HG02885 (cell line): ENCODE measurements around the gene ZCCHC4.

ENCODE experiments used
- ATAC-seq: cut with Tn5 transposase; IDR thresholded peaks from one replicate; pipeline ENCODE4 v1.9.1; 2021; ENCODE audit warnings: mild to moderate bottlenecking; ENCODE audit not compliant: unreplicated experiment, poor library complexity

Gene ZCCHC4

GRCh38 chr4:25312496-25313200, at the start of gene ZCCHC4:
ZCCHC4 (plus strand) TSS chr4:25312774; CDS start chr4:25312810, 36 bp downstream.
- ATAC-seq = peak; percentile 85

GRCh38 chr4:25271866-25272265, 40.7 kb upstream of the ZCCHC4 start:
- no peak for ATAC-seq

- ATAC-seq = no peak
Measured at GRCh38 chr4:25280210-25280609, 32.4 kb upstream of the ZCCHC4 start.

DNA sequence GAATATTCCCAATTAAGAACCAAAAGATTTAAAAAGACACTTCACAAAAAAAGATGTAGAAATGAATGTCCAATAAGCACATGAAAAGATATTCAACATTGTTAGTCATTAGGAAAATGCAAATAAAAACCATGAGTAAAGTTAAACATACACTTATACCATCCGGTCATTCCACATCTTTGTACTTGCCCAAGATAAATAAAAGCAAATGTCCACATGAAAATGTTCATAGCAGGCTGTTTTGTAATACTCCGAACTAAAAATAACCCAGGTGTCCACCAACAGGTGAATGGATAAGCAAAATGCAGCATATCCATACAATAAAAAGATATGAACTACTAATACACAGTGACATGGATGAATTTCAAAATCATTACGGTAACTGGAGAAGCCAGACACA, 28.6 kb upstream of the ZCCHC4 start:
- no peak for ATAC-seq

GRCh38 chr4:25284466-25284865, 28.1 kb upstream of the ZCCHC4 start:
- no peak for ATAC-seq

DNA sequence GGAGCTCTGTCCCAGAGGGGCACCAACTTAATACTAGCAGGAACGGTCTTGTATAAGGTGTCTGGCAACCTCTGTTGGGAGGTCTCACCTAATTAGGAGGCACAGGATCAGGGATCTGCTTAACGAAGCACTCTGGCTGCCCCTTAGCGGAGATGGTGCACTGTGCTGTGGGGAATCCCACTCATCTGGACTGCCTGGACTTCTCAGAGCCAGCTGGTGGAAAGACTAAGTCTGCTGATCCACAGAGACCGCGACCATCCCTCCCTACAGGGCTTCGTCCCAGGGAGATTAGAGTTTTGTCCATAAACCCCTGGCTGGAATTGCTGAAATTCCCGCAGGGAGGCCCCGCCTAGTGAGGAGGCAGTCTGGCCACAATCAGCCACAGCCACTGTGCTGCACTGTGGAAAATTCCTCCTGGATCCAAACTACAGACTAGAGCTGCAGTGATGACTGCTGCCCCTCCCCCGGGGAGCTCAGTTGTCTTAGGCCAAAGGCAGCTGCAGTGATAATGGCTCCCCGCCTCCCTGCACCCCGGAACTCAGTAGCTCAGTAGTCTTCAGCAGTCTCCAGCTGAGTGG, 22.0 kb upstream of the ZCCHC4 start:
- no peak for ATAC-seq

- no peak for ATAC-seq
Measured at GRCh38 chr4:25291158-25291733, 21.3 kb upstream of the ZCCHC4 start.

GRCh38 chr4:25297528-25298242, 14.9 kb upstream of the ZCCHC4 start:
- peak; percentile 62 for ATAC-seq

DNA sequence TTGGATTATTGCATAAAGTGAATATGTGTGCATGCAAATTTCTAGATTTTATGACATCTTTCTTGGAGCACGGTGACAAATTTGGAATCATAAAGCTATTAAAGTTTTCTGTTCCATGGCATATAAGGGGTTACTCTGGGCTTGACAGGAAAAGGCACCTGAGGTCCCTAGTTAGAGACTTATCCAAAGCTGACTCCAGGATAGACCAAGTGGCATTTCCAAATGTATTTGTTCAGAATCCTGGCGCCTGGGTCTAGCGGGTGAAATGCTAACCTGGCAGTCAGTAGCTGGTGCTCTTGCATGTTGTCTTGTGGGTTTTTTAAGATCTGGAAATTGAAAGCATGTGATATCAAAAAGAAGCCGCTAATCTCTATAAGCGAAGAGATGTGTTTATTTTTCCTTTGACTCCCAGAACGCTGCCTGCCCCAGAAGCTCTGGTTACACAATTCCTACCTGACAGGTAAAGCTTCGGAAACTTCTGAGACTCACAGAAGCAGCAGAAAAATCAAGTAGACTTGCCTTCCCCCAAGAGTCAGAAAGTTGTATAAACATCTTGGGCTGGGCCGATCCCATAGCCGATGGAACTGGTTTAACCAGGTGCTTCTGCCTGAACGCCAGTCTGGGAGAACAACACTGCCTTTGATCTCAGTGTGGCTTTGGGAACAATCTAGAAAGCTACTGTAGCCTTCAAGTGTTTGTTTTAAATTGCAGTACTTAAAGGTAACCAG, 12.9 kb upstream of the ZCCHC4 start:
- ATAC-seq = no peak

- ATAC-seq = no peak
Measured at GRCh38 chr4:25301471-25301870, 11.1 kb upstream of the ZCCHC4 start.

DNA sequence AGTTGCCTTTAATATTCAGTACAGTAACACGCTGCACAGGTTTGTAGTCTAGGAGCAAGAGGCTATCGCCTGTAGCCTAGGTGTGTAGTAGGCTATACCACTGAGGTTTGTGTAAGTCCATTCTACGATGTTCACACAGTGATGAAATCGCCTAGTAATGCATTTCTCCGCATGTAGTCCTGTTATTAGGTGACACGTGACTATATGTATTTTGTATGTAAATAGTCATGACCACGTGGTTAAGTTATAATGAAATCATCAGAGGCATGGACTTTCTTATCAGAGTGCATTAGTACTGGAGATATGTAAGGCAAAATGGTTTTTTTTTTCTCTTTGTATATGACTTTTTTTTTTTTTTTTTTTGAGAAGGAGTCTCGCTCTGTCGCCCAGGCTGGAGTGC, 9.9 kb upstream of the ZCCHC4 start:
- ATAC-seq = no peak

DNA sequence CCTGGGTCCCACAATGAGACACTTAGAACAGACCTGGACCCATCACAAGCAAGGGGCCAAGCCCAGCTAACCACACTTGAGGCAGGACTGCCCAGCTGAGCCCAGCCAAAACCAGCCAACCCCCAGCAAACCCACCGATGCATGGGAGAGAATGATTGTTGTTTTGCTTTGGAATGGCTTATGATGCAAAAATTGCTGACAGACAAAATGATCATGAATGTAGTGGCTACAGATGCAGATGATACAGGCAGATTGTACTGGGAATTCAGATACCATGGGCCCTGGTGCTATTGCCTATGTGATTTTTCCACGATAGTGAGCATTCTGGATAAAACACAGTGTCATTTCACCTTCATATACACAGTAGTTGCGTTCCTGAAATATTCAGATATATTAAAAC, 9.0 kb upstream of the ZCCHC4 start:
- no peak for ATAC-seq

- no peak for ATAC-seq
Measured at GRCh38 chr4:25306518-25307057, 6.0 kb upstream of the ZCCHC4 start.

DNA sequence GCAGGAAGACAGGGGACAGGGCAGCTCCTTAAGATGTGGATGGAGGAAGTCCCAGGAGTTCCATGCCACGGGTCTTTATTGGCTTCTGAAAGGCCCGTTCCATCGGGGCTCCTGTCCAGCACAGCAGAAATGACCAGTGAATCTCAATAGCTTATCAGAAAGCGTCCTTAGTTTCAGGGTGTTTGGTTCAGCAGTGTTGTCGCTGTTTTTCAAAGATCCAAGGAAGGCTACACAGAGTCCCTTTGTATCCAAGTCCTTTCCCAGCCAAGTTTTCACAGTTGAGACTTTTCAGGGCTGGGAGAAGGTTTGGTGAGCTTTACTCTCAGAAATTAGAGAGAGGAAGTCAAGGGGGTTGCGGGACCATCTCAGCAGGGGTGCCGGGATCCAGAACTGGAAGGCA, 5.0 kb upstream of the ZCCHC4 start:
- ATAC-seq = no peak

DNA sequence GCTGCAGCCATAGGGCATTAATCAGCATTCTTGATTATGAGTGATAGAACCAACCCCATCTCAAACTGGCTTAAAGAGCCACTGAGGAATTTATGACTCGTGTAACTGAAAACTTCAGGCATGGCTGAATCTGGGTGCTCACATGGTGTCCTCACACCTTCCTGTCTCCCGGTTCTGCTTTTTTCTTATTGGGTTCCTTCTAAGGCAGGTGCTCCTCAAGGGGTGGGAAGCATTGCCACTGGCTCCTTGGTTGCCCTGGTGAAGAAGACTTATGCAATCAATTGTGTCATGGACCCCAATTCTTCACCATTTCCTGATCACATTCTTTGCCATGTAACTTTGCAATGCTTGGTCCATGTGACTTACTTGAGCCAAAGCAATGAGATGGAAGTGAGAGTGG, 4.3 kb upstream of the ZCCHC4 start:
- ATAC-seq = no peak

DNA sequence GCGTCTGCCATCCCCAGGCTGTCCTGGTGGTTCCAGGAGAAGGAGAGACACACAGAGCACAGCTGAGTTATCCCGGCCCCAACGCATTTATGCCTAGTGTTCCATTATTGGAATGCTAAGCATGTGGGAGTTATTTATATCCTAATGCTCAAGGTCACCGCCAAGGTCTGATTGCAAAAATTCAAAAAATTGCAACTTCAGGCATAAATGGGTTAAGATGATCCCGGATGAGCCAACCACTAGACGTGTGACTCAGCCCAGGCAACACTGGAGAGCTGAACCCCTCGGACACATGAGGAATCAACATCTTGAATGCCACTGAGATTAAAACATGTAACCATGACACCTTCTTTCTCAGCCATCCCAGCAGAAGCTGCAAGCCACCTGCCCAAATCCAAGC, 3.8 kb upstream of the ZCCHC4 start:
- ATAC-seq = no peak

GRCh38 chr4:25310066-25310802, 2.3 kb upstream of the ZCCHC4 start:
- peak; percentile 58 for ATAC-seq

DNA sequence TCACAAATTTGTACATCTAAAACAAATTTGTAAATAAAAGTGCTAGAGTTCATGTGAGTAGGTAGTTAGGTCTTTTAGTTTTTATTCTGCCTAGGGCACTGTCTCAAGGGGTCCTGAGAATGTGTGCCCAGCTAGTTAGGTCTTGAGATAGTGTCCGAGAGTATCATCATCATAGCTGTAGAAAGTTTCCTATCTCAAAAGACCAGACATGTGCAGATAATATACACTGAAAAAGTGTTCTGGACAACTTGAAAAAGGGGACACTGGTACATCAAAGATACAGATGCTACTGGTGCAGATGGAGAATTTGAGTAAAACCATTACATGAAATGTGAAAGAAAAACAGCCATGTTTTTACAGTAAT, 1.8 kb upstream of the ZCCHC4 start:
- ATAC-seq = peak; percentile 20

- ATAC-seq = no peak
Measured at GRCh38 chr4:25313201-25313895, 774 bp downstream of the ZCCHC4 start.
